Gastroesophageal sphincter (tissue), 3 donors: ENCODE results near the gene CALU.

Experiments used
- EP300 ChIP-seq: sonication (generic); formaldehyde crosslinking; IDR thresholded peaks from one replicate; pipeline ENCODE4 v1.6.1; 2017; ENCODE audit warnings: antibody characterized with exemption, mild to moderate bottlenecking
- POLR2AphosphoS5 ChIP-seq: sonication (generic); formaldehyde crosslinking; IDR thresholded peaks from one replicate; pipeline ENCODE4 v1.6.1; 2017; ENCODE audit warnings: antibody characterized with exemption
- TF ChIP-seq, protein P1 (sequence below), 4 experiments: fragments of 200-600 bp in 2 of 4; fragments of 450-650 bp in 2 of 4; sonication (generic) in 1 of 4; IDR thresholded peaks; one replicate each; pipeline ENCODE4 v1.5.1; 2017 to 2019; ENCODE audit warnings: antibody characterized with exemption in 4 of 4, mild to moderate bottlenecking in 2 of 4, moderate library complexity in 2 of 4

DNA sequence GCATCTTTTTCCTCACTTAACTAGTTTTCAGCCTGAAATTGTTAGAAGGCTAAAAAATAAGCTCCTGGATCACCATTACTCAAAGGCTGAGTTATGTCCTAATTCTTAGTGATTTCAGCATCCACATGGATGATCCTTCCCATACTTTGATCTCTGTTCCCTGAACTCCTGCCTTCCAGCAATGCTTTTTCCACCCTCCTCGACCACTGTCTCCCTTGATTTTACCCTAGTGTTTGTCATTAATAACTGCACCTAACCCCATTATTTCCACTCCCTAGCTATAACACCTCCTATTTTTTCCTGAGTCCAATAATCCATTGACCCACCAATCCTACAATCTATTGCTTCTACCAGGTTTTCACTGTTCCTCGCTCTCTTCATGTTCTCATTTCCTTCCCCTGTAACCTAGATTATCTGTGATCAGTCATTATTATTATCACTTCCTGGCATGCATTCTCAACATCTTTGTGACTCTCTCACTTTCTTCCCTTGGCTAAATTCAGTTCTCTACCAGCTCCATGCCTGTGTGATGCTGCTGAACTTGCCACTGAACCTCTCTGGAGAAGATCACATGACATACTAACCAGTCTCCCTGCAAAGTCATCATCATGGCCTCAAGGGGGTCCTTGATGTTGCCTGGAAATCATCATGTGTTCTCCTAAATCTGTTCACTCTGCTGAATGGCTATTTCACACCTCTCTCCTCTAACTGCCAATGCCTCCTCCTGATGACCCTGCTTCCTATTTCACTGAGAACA is 6.5 kb upstream of the CALU start:
- TF ChIP-seq, protein P1, sequence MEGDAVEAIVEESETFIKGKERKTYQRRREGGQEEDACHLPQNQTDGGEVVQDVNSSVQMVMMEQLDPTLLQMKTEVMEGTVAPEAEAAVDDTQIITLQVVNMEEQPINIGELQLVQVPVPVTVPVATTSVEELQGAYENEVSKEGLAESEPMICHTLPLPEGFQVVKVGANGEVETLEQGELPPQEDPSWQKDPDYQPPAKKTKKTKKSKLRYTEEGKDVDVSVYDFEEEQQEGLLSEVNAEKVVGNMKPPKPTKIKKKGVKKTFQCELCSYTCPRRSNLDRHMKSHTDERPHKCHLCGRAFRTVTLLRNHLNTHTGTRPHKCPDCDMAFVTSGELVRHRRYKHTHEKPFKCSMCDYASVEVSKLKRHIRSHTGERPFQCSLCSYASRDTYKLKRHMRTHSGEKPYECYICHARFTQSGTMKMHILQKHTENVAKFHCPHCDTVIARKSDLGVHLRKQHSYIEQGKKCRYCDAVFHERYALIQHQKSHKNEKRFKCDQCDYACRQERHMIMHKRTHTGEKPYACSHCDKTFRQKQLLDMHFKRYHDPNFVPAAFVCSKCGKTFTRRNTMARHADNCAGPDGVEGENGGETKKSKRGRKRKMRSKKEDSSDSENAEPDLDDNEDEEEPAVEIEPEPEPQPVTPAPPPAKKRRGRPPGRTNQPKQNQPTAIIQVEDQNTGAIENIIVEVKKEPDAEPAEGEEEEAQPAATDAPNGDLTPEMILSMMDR (IDR thresholded peaks at IDR 0.05): no peak
- TF ChIP-seq POLR2AphosphoS5: no peak
- TF ChIP-seq EP300: no peak
